Measurements from ENCODE around the gene HIRA.

DNA sequence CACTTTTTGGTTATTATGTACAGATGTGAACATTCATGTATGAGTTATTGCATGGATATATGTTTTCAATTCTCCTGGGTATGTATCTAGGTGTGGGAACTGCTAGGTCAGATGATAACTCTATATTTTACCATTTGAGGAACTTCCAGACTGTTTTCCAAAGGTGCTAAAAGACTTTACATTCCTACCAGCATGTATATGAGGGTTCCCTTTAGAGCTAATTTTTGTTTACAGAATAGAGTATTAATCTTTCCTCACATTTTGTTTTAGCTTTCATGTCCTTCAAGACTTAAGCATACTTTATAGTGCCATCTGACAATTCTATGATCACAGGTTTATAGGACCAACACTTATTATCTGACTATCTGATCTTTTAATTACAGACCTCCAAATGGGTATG, 59.6 kb downstream of the HIRA start:
- TF ChIP-seq, protein P1, sequence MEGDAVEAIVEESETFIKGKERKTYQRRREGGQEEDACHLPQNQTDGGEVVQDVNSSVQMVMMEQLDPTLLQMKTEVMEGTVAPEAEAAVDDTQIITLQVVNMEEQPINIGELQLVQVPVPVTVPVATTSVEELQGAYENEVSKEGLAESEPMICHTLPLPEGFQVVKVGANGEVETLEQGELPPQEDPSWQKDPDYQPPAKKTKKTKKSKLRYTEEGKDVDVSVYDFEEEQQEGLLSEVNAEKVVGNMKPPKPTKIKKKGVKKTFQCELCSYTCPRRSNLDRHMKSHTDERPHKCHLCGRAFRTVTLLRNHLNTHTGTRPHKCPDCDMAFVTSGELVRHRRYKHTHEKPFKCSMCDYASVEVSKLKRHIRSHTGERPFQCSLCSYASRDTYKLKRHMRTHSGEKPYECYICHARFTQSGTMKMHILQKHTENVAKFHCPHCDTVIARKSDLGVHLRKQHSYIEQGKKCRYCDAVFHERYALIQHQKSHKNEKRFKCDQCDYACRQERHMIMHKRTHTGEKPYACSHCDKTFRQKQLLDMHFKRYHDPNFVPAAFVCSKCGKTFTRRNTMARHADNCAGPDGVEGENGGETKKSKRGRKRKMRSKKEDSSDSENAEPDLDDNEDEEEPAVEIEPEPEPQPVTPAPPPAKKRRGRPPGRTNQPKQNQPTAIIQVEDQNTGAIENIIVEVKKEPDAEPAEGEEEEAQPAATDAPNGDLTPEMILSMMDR (conservative IDR thresholded peaks at IDR 0.05; ENCODE audit: low read depth in 2 of 2), result no peak
- TF ChIP-seq POLR2AphosphoS5 (IDR thresholded peaks at IDR 0.05; ENCODE audit: low read depth), result no peak
- TF ChIP-seq, protein P2, sequence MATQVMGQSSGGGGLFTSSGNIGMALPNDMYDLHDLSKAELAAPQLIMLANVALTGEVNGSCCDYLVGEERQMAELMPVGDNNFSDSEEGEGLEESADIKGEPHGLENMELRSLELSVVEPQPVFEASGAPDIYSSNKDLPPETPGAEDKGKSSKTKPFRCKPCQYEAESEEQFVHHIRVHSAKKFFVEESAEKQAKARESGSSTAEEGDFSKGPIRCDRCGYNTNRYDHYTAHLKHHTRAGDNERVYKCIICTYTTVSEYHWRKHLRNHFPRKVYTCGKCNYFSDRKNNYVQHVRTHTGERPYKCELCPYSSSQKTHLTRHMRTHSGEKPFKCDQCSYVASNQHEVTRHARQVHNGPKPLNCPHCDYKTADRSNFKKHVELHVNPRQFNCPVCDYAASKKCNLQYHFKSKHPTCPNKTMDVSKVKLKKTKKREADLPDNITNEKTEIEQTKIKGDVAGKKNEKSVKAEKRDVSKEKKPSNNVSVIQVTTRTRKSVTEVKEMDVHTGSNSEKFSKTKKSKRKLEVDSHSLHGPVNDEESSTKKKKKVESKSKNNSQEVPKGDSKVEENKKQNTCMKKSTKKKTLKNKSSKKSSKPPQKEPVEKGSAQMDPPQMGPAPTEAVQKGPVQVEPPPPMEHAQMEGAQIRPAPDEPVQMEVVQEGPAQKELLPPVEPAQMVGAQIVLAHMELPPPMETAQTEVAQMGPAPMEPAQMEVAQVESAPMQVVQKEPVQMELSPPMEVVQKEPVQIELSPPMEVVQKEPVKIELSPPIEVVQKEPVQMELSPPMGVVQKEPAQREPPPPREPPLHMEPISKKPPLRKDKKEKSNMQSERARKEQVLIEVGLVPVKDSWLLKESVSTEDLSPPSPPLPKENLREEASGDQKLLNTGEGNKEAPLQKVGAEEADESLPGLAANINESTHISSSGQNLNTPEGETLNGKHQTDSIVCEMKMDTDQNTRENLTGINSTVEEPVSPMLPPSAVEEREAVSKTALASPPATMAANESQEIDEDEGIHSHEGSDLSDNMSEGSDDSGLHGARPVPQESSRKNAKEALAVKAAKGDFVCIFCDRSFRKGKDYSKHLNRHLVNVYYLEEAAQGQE (IDR thresholded peaks at IDR 0.05; ENCODE audit: unreplicated experiment), result no peak
